Measurements from ENCODE around the gene TMEM115. TPM values are rescaled to one million over a fixed set of nuclear protein-coding genes. Genes with fewer than 3 reads are reported as not detected.
A peak's percentile ranks its signal among the peaks of the same experiment; 100 is the strongest.

The TMEM115 gene
- total and polyA plus RNA-seq, 2 of the 13 experiments (the other 11 are each of a cell fraction or from before 2014, with no cell fraction given), result 22.1 to 30.7 TPM

GRCh38 chr3:50350527-50351322 is 8.6 kb downstream of the TMEM115 start, which contains the start of the genes CYB561D2 and NPRL2 (continued):
- TF ChIP-seq ZSCAN20 (CRISPR knock-in tag; IDR thresholded peaks at IDR 0.05; ENCODE audit: borderline replicate concordance), result no peak
- peak; percentile 53 to 80; a peak in 2 of 4 replicates for TF ChIP-seq HMGXB4 (CRISPR knock-in tag; IDR thresholded peaks at IDR 0.05; ENCODE audit: borderline replicate concordance in 1 of 2, low read depth in 1 of 2)
- peak; percentile 87 for TF ChIP-seq TGIF2 (CRISPR knock-in tag; IDR thresholded peaks at IDR 0.05)
- TF ChIP-seq, protein P1, sequence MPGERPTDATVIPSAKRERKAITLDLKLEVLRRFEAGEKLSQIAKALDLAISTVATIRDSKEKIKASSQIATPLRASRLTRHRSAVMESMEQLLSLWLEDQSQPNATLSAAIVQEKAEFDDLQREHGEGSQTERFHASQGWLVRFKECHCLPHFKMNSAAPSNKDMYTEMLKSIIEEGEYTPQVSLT (CRISPR knock-in tag; IDR thresholded peaks at IDR 0.05; ENCODE audit: borderline replicate concordance, low read depth), result no peak
- TF ChIP-seq ZNF451 (CRISPR knock-in tag; IDR thresholded peaks at IDR 0.05), result peak; percentile 95
- TF ChIP-seq, protein P2, sequence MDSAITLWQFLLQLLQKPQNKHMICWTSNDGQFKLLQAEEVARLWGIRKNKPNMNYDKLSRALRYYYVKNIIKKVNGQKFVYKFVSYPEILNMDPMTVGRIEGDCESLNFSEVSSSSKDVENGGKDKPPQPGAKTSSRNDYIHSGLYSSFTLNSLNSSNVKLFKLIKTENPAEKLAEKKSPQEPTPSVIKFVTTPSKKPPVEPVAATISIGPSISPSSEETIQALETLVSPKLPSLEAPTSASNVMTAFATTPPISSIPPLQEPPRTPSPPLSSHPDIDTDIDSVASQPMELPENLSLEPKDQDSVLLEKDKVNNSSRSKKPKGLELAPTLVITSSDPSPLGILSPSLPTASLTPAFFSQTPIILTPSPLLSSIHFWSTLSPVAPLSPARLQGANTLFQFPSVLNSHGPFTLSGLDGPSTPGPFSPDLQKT (CRISPR knock-in tag; IDR thresholded peaks at IDR 0.05; ENCODE audit: borderline replicate concordance), result no peak
- peak; percentile 81 for TF ChIP-seq RXRA (CRISPR knock-in tag; IDR thresholded peaks at IDR 0.05)
- no peak for TF ChIP-seq ZNF790 (CRISPR knock-in tag; IDR thresholded peaks at IDR 0.05; ENCODE audit: borderline replicate concordance)
- TF ChIP-seq NFE2L1 (CRISPR knock-in tag; IDR thresholded peaks at IDR 0.05; ENCODE audit: borderline replicate concordance), result peak; percentile 88
- 0 out of 2 replicates have a peak, but pooled peaks have one; percentile 24 for TF ChIP-seq ZBTB42 (CRISPR knock-in tag; IDR thresholded peaks at IDR 0.05)
- TF ChIP-seq ZNF776 (CRISPR knock-in tag; IDR thresholded peaks at IDR 0.05), result peak; percentile 97
- TF ChIP-seq ZNF264 (CRISPR knock-in tag; IDR thresholded peaks at IDR 0.05), result peak; percentile 91; the same call in 1 of the 2 replicates
- TF ChIP-seq ATM (IDR thresholded peaks at IDR 0.05; ENCODE audit: borderline replicate concordance), result no peak
- TF ChIP-seq NR2F2 (IDR thresholded peaks at IDR 0.05; ENCODE audit: borderline replicate concordance, low read depth), result no peak; the same call in 1 of the 2 replicates
- TF ChIP-seq ZBTB8A (CRISPR knock-in tag; IDR thresholded peaks at IDR 0.05; ENCODE audit: borderline replicate concordance, low read depth), result 0 out of 2 replicates have a peak, but pooled peaks have one; percentile 43
- TF ChIP-seq HOXD1 (CRISPR knock-in tag; IDR thresholded peaks at IDR 0.05), result peak; percentile 83
- TF ChIP-seq STAG1 (CRISPR knock-in tag; IDR thresholded peaks at IDR 0.05), result peak; percentile 3; the same call in 1 of the 2 replicates
- TF ChIP-seq SPEN (CRISPR knock-in tag; IDR thresholded peaks at IDR 0.05; ENCODE audit: low read depth), result peak; percentile 95
- TF ChIP-seq ZNF570 (CRISPR knock-in tag; IDR thresholded peaks at IDR 0.05; ENCODE audit: borderline replicate concordance), result no peak
- peak; percentile 95 for TF ChIP-seq KDM2A (CRISPR knock-in tag; IDR thresholded peaks at IDR 0.05; ENCODE audit: borderline replicate concordance, low read depth)
- peak; percentile 52; the same call in 1 of the 2 replicates for TF ChIP-seq ZNF275 (CRISPR knock-in tag; IDR thresholded peaks at IDR 0.05; ENCODE audit: borderline replicate concordance)
- TF ChIP-seq HNRNPK (IDR thresholded peaks at IDR 0.05; ENCODE audit: low read depth, low read length, poor library complexity, severe bottlenecking), result no peak
- no peak for TF ChIP-seq PAWR (CRISPR knock-in tag; IDR thresholded peaks at IDR 0.05; ENCODE audit: borderline replicate concordance)

Data from HepG2 (cell line).